CD8-positive, alpha-beta memory T cell (primary cell): Measurements from ENCODE around the gene HES3. TPM values are rescaled to one million over a fixed set of nuclear protein-coding genes. Genes with fewer than 3 reads are reported as not detected.

Source experiments
- CTCF ChIA-PET: fragments of 350-600 bp; sonication (Branson Sonifier 250); formaldehyde crosslinking; loops from one replicate; lab custom pipeline; 2021; ENCODE audit warnings: antibody characterized with exemption; lab: Charles Lee
- POLR2A ChIA-PET: fragments of 350-600 bp; sonication (Branson Sonifier 250); formaldehyde crosslinking; loops from one replicate; lab custom pipeline; 2021; ENCODE audit warnings: antibody characterized with exemption; lab: Charles Lee
- DNase-seq, 5 donors: peaks; one replicate each; pipeline versions ENCODE4 v3.0.0 to v3.0.0-alpha.2; 2020 to 2022; ENCODE audit warnings: mixed read lengths in 1 of 5
- H3K27ac ChIP-seq: one replicate; pipeline ENCODE4 v1.7.0; 2013; ENCODE audit warnings: low read depth, mild to moderate bottlenecking, low read length, moderate library complexity
- H3K27me3 ChIP-seq: 2 replicates; pipeline ENCODE4 v1.7.0; 2013; ENCODE audit warnings: low read length, mild to moderate bottlenecking; ENCODE audit not compliant: insufficient read depth, poor library complexity, severe bottlenecking
- H3K36me3 ChIP-seq: 2 replicates; pipeline ENCODE4 v1.7.0; 2013; ENCODE audit warnings: mild to moderate bottlenecking, low read length, moderate library complexity; ENCODE audit not compliant: insufficient read depth
- H3K4me1 ChIP-seq: 2 replicates; pipeline ENCODE4 v1.7.0; 2013; ENCODE audit warnings: mild to moderate bottlenecking, low read length, moderate library complexity; ENCODE audit not compliant: insufficient read depth
- H3K4me3 ChIP-seq: 2 replicates; pipeline ENCODE4 v1.7.0; 2013; ENCODE audit warnings: mild to moderate bottlenecking, low read length
- H3K9me3 ChIP-seq: 2 replicates; pipeline ENCODE4 v1.7.0; 2013; ENCODE audit warnings: mild to moderate bottlenecking, low read length
- H3K27ac Mint-ChIP-seq, 8 donors: one replicate each; pipeline ENCODE4 v1.8.0; 2020 to 2021; ENCODE audit warnings: mixed read lengths in 8 of 8, mild to moderate bottlenecking in 6 of 8, inconsistent platforms in 3 of 8, moderate library complexity in 3 of 8
- H3K27me3 Mint-ChIP-seq, 2 donors: one replicate each; pipeline ENCODE4 v1.8.0; 2020 to 2021; ENCODE audit warnings: mixed read lengths in 2 of 2, mild to moderate bottlenecking in 1 of 2, moderate library complexity in 1 of 2
- H3K36me3 Mint-ChIP-seq, 3 donors: one replicate each; pipeline ENCODE4 v1.8.0; 2020 to 2021; ENCODE audit warnings: mixed read lengths in 3 of 3, inconsistent platforms in 1 of 3, mild to moderate bottlenecking in 1 of 3
- H3K4me1 Mint-ChIP-seq, 3 donors: one replicate each; pipeline ENCODE4 v1.8.0; 2020 to 2021; ENCODE audit warnings: mixed read lengths in 3 of 3, inconsistent platforms in 1 of 3, mild to moderate bottlenecking in 1 of 3
- H3K4me3 Mint-ChIP-seq, 7 donors: one replicate each; pipeline ENCODE4 v1.8.0; 2020 to 2021; ENCODE audit warnings: mixed read lengths in 7 of 7, mild to moderate bottlenecking in 6 of 7, moderate library complexity in 4 of 7, inconsistent platforms in 2 of 7
- H3K9me3 Mint-ChIP-seq, 5 donors: one replicate each; pipeline ENCODE4 v1.8.0; 2020 to 2022; ENCODE audit warnings: mixed read lengths in 5 of 5, mild to moderate bottlenecking in 3 of 5, moderate library complexity in 2 of 5, inconsistent platforms in 1 of 5
- polyA plus RNA-seq: library from polyadenylated mRNA; unstranded; fragments of 300-500 nt; fragmentation: Illumina TruSeq; gene quantifications from one replicate; pipeline ENCODE4 v1.2.3, GENCODE V29; 2021
- total RNA-seq, 2 experiments: library from RNA; stranded (reverse); gene quantifications; one replicate each; pipeline ENCODE4 v1.2.3, GENCODE V29; 2021

The HES3 gene
- total and polyA plus RNA-seq, 3 experiments from 2014 or later, result not detected

DNA sequence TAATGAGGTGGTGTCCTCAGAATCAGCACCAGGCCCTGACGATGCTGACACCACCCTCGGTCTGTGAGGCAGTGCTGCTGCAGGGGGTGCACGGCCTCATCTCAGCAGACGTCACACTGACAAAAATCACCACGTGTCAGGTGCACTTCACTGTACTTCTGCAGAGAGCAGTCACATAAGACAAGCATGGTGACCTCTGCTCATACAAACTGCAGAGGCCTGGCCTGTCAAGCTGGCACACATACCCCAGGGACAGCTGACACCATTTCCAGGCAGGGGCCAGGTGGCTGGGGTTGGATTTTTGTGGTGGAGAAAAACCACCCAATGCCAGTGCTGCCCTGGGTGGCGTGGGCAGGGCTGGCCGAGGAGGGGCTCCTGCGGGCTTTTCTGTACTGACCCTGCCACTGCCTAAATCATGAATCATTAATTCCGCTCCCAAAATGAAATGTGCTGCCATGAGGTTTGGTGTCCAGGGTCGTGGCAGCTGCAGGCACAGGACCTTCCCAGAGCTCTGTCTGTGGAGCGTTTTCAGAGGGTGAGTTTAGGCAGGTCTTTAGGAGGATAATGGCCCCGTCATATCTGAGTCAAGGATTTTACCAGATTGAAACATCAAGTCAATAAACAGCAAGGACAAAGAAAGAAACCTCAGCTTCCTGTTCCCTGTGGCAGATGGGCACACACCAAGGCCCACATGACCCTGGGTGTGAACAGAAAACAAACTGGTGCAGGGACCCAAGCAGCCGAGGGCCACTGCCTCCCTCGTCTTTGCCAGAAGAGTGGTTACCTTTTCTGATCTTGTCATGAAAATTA lies 50.3 kb downstream of the HES3 start:
- Mint-ChIP-seq H3K27ac (peak overlapping the region in 7 of 8 donors; percentile 19 to 95 (median 83)), H3K9me3 (no peaks in the 10 kb centered on the region), H3K4me3 (peak overlapping the region in 5 of 7 donors; percentile 2 to 70 (median 32)), H3K4me1 (peaks cover 7 to 14% (median 12%) of the 10 kb centered on the region in 3 donors), H3K27me3 (no peaks in the 10 kb centered on the region), H3K36me3 (peaks cover 3 to 13% (median 4%) of the 10 kb centered on the region in 3 donors)
- Histone ChIP-seq H3K9me3 (no peaks in the 10 kb centered on the region), H3K4me3 (no peak overlapping the region), H3K4me1 (no peaks in the 10 kb centered on the region), H3K27me3 (no peaks in the 10 kb centered on the region), H3K36me3 (no peaks in the 10 kb centered on the region), H3K27ac (no peak overlapping the region)
- ChIA-PET CTCF (no interaction called here), POLR2A (no interaction called here)
- DNase-seq, result peak in 1 of 5 donors; percentile 15

DNA sequence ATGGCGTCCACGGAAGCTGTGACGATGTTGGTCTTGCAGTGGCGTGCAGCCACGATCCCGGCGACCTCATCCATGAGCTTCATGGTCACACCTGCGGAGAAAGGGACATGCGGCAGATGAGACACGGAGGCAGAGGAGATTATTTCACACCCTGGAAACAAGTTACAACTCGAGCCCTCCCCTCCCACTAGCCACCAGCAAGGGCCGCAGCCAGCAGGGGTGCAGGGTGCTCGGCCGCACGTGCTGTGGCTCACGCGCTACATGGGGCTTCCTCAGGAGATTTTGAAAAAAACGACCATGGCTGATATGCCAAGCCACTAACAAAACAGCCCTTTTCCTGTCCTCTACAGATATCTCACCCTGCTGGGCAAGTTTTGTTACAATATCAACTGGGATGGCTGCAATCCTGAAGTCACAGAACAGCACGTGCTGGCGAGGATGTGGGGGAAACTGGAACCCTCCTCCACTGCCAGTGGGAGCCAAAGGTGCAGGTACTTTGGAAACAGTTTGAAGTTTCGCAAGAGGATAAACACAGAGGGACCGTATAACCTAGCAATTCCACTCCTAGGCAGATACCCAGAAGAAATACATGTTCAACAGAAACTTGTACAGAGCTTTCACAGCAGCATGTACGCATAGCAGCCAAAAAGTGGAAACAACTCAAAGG lies 51.0 kb downstream of the HES3 start:
- POLR2A ChIA-PET, result no interaction called here
- H3K27me3 ChIP-seq, result no peaks in the 10 kb centered on the region
- CTCF ChIA-PET, result no interaction called here

More for the DNA sequence above, 51.0 kb downstream of the HES3 start:
- Histone ChIP-seq H3K4me1 (no peaks in the 10 kb centered on the region), H3K36me3 (no peaks in the 10 kb centered on the region), H3K27ac (no peak overlapping the region), H3K9me3 (no peaks in the 10 kb centered on the region), H3K4me3 (no peak overlapping the region)
- H3K27ac Mint-ChIP-seq, result peak overlapping the region in 7 of 8 donors; percentile 8 to 87 (median 58)
- H3K4me1 Mint-ChIP-seq, result peaks cover 7 to 14% (median 12%) of the 10 kb centered on the region in 3 donors
- H3K27me3 Mint-ChIP-seq, result no peaks in the 10 kb centered on the region
- peak in 1 of 5 donors; percentile 8 for DNase-seq
- H3K36me3 Mint-ChIP-seq, result peaks cover 3 to 13% (median 4%) of the 10 kb centered on the region in 3 donors
- peak overlapping the region in 2 of 7 donors; percentile 28 to 55 for H3K4me3 Mint-ChIP-seq
- no peaks in the 10 kb centered on the region for H3K9me3 Mint-ChIP-seq

Other genes with a start within 250 kb of the HES3 start
- gene KCNAB2, start 198.3 kb upstream of the HES3 start, total RNA-seq, result 100 to 1,000 TPM; 171 TPM
- gene KCNAB2, start 198.3 kb upstream of the HES3 start, polyA plus RNA-seq, result 52.6 TPM
- gene CHD5, start 63.9 kb upstream of the HES3 start, total RNA-seq, result under 1 TPM; 0.61 to 0.82 TPM
- gene CHD5, start 63.9 kb upstream of the HES3 start, polyA plus RNA-seq, result not detected
- gene RPL22, start 44.6 kb upstream of the HES3 start, total RNA-seq, result 100 to 1,000 TPM; 397 to 449 TPM
- gene RPL22, start 44.6 kb upstream of the HES3 start, polyA plus RNA-seq, result 213 TPM
- gene RNF207, start 38.1 kb upstream of the HES3 start, total RNA-seq, result 10 to 100 TPM; 10.8 to 12.8 TPM
- 0.22 TPM for gene RNF207, start 38.1 kb upstream of the HES3 start, polyA plus RNA-seq
- 10 to 100 TPM; 79.1 to 79.4 TPM for gene ICMT, start 8.2 kb upstream of the HES3 start, total RNA-seq
- 24.4 TPM for gene ICMT, start 8.2 kb upstream of the HES3 start, polyA plus RNA-seq
- gene GPR153, start 16.9 kb downstream of the HES3 start, total RNA-seq, result under 1 TPM; 0.50 to 0.66 TPM
- gene GPR153, start 16.9 kb downstream of the HES3 start, polyA plus RNA-seq, result 0.39 TPM
- 100 to 1,000 TPM; 109 TPM for gene ACOT7, start 149.6 kb downstream of the HES3 start, total RNA-seq
- 10.0 TPM for gene ACOT7, start 149.6 kb downstream of the HES3 start, polyA plus RNA-seq
- gene HES2, start 175.7 kb downstream of the HES3 start, total RNA-seq, result under 1 TPM; 0.18 to 0.35 TPM
- not detected for gene HES2, start 175.7 kb downstream of the HES3 start, polyA plus RNA-seq
- under 1 TPM; 0.28 to 0.60 TPM for gene ESPN, start 180.6 kb downstream of the HES3 start, total RNA-seq
- gene ESPN, start 180.6 kb downstream of the HES3 start, polyA plus RNA-seq, result 0.48 TPM
- 100 to 1,000 TPM in 1 of 2 experiments, 10 to 100 TPM in 1; 90.8 to 100 TPM for gene TNFRSF25, start 222.0 kb downstream of the HES3 start, total RNA-seq
- 30.0 TPM for gene TNFRSF25, start 222.0 kb downstream of the HES3 start, polyA plus RNA-seq
- gene PLEKHG5, start 247.5 kb downstream of the HES3 start, total RNA-seq, result 1 to 10 TPM; 2.2 to 2.6 TPM
- gene PLEKHG5, start 247.5 kb downstream of the HES3 start, polyA plus RNA-seq, result 1.0 TPM